ENCODE results near the gene ZNF511. TPM values are rescaled to one million over a fixed set of nuclear protein-coding genes. Genes with fewer than 3 reads are reported as not detected.

The ZNF511 gene
- total RNA-seq, 1 experiment from 2014 or later: 69.6 TPM

- Mint-ChIP-seq H3K27me3 (ENCODE audit: low read depth) (peaks cover 3% of the 10 kb centered on the region; the same call in 1 of the 2 replicates), H3K27ac (no peak overlapping the region), H3K4me3 (no peak overlapping the region), H3K36me3 (peaks cover 18% of the 10 kb centered on the region), H3K9me3 (no peaks in the 10 kb centered on the region; the same call in 1 of the 2 replicates), H3K4me1 (peaks cover 5% of the 10 kb centered on the region)
- TF ChIP-seq ZNF232 (CRISPR knock-in tag; IDR thresholded peaks at IDR 0.05): no peak
- no peak for TF ChIP-seq NR1H2 (CRISPR knock-in tag; IDR thresholded peaks at IDR 0.05)
- no peak for TF ChIP-seq NFE2L1 (CRISPR knock-in tag; IDR thresholded peaks at IDR 0.05)
- no peak for TF ChIP-seq MXD4 (CRISPR knock-in tag; IDR thresholded peaks at IDR 0.05; ENCODE audit: borderline replicate concordance)
- no peak for TF ChIP-seq FOXK1 (CRISPR knock-in tag; IDR thresholded peaks at IDR 0.05)
- no peak for TF ChIP-seq FOXP4 (CRISPR knock-in tag; IDR thresholded peaks at IDR 0.05)
- TF ChIP-seq E2F1 (CRISPR knock-in tag; IDR thresholded peaks at IDR 0.05): no peak
- TF ChIP-seq JAZF1 (CRISPR knock-in tag; IDR thresholded peaks at IDR 0.05): no peak
- TF ChIP-seq ZNF281 (CRISPR knock-in tag; IDR thresholded peaks at IDR 0.05): no peak
- TF ChIP-seq HMGXB4 (CRISPR knock-in tag; IDR thresholded peaks at IDR 0.05): no peak
- no peak for TF ChIP-seq GTF2I (CRISPR knock-in tag; conservative IDR thresholded peaks at IDR 0.05)
- TF ChIP-seq IRF1 (CRISPR knock-in tag; IDR thresholded peaks at IDR 0.05): no peak
- CTCF ChIA-PET: no interaction called here
- ATAC-seq (no peak), DNase-seq (ENCODE audit: low spot score) (no peak)
- POLR2A ChIA-PET: no interaction called here
Measured at GRCh38 chr10:133312769-133313145, 4.0 kb downstream of the ZNF511 start.

GRCh38 chr10:133313192-133313591, 4.5 kb downstream of the ZNF511 start:
- H3K27me3 Mint-ChIP-seq (ENCODE audit: low read depth): peaks cover 3% of the 10 kb centered on the region; the same call in 1 of the 2 replicates
- 0 out of 2 replicates have a peak, but pooled peaks cover 3% of the 10 kb centered on the region for H3K4me1 Mint-ChIP-seq
- ATAC-seq (no peak), DNase-seq (ENCODE audit: low spot score) (no peak)
- CTCF ChIA-PET: interaction anchor here (0.8 to 3.3 kb wide), 8 partner anchors 11 to 48 kb away, joined by 3 to 14 read pairs (median 4); partner anchors contain the start of gene FUOM
- H3K27ac Mint-ChIP-seq: no peak overlapping the region
- no peaks in the 10 kb centered on the region; the same call in 1 of the 2 replicates for H3K9me3 Mint-ChIP-seq
- TF ChIP-seq TEAD4 (CRISPR knock-in tag; IDR thresholded peaks at IDR 0.05): no peak
- no peak for TF ChIP-seq AFF4 (CRISPR knock-in tag; IDR thresholded peaks at IDR 0.05; ENCODE audit: borderline replicate concordance)
- no peak for TF ChIP-seq MXD4 (CRISPR knock-in tag; IDR thresholded peaks at IDR 0.05; ENCODE audit: borderline replicate concordance)
- TF ChIP-seq SMAD3 (CRISPR knock-in tag; IDR thresholded peaks at IDR 0.05; ENCODE audit: borderline replicate concordance): no peak
- no peak for TF ChIP-seq FOXK1 (CRISPR knock-in tag; IDR thresholded peaks at IDR 0.05)
- no peak for TF ChIP-seq USF1 (CRISPR knock-in tag; IDR thresholded peaks at IDR 0.05)
- no peak overlapping the region for H3K4me3 Mint-ChIP-seq
- POLR2A ChIA-PET: no interaction called here
- H3K36me3 Mint-ChIP-seq: peaks cover 18% of the 10 kb centered on the region
